ENCODE measurements around the gene SNX20. TPM values are rescaled to one million over a fixed set of nuclear protein-coding genes. Genes with fewer than 3 reads are reported as not detected.

Gene SNX20
- not detected in 2 replicates for total RNA-seq (2014; rRNA removed; shearing (Covaris generic))
- not detected in 2 replicates for polyA plus RNA-seq (2014; cell fraction: nucleus; rRNA removed)

- DNase-seq (ENCODE audit: extremely low read depth, low read depth) = no peak
Measured at GRCh38 chr16:50681021-50681885, at the start of gene SNX20. TSS of gene SNX20 (minus strand) at chr16:50681312. CDS start at chr16:50677526, 3,786 bp downstream.

- DNase-seq (ENCODE audit: extremely low read depth, low read depth) = no peak
Measured at GRCh38 chr16:50724306-50724705, 43.2 kb upstream of the SNX20 start.

- no peak for DNase-seq (ENCODE audit: extremely low read depth, low read depth)
Measured at GRCh38 chr16:50722960-50723359, 41.8 kb upstream of the SNX20 start.

- DNase-seq (ENCODE audit: extremely low read depth, low read depth) = no peak
Measured at GRCh38 chr16:50722405-50722737, 41.3 kb upstream of the SNX20 start.

- no peak for DNase-seq (ENCODE audit: extremely low read depth, low read depth)
Measured at GRCh38 chr16:50721549-50722404, 40.7 kb upstream of the SNX20 start.

GRCh38 chr16:50719401-50720337 is 38.6 kb upstream of the SNX20 start:
- no peak for DNase-seq (ENCODE audit: extremely low read depth, low read depth)

- DNase-seq (ENCODE audit: extremely low read depth, low read depth) = no peak
Measured at GRCh38 chr16:50718761-50719400, 37.8 kb upstream of the SNX20 start.

- DNase-seq (ENCODE audit: extremely low read depth, low read depth) = no peak
Measured at GRCh38 chr16:50718061-50718760, 37.1 kb upstream of the SNX20 start.

GRCh38 chr16:50717494-50717893 is 36.4 kb upstream of the SNX20 start:
- DNase-seq (ENCODE audit: extremely low read depth, low read depth) = no peak

GRCh38 chr16:50717091-50717490 is 36.0 kb upstream of the SNX20 start:
- no peak for DNase-seq (ENCODE audit: extremely low read depth, low read depth)

- no peak for DNase-seq (ENCODE audit: extremely low read depth, low read depth)
Measured at GRCh38 chr16:50712956-50713355, 31.8 kb upstream of the SNX20 start.

- DNase-seq (ENCODE audit: extremely low read depth, low read depth) = no peak
Measured at GRCh38 chr16:50712560-50712898, 31.4 kb upstream of the SNX20 start.

- DNase-seq (ENCODE audit: extremely low read depth, low read depth) = no peak
Measured at GRCh38 chr16:50711862-50712559, 30.9 kb upstream of the SNX20 start.

- DNase-seq (ENCODE audit: extremely low read depth, low read depth) = no peak
Measured at GRCh38 chr16:50711040-50711439, 29.9 kb upstream of the SNX20 start.

GRCh38 chr16:50709980-50710379 is 28.9 kb upstream of the SNX20 start:
- no peak for DNase-seq (ENCODE audit: extremely low read depth, low read depth)

- DNase-seq (ENCODE audit: extremely low read depth, low read depth) = no peak
Measured at GRCh38 chr16:50709061-50709684, 28.1 kb upstream of the SNX20 start.

GRCh38 chr16:50708373-50709060 is 27.4 kb upstream of the SNX20 start:
- DNase-seq (ENCODE audit: extremely low read depth, low read depth) = no peak

- no peak for DNase-seq (ENCODE audit: extremely low read depth, low read depth)
Measured at GRCh38 chr16:50706250-50706649, 25.1 kb upstream of the SNX20 start.
